Measurements from ENCODE around the gene RCL1. TPM values are rescaled to one million over a fixed set of nuclear protein-coding genes. Genes with fewer than 3 reads are reported as not detected.

Gene RCL1
- total RNA-seq, 1 donor = 27.7 TPM

GRCh38 chr9:4861145-4861544 is 68.4 kb downstream of the RCL1 start:
- Histone ChIP-seq H3K4me3 (ENCODE audit: low read length) (no peak overlapping the region), H3K27me3 (ENCODE audit: insufficient read depth, low read length) (no peaks in the 10 kb centered on the region), H3K4me1 (ENCODE audit: insufficient read depth, low read length) (no peaks in the 10 kb centered on the region), H3K9me3 (ENCODE audit: low read depth, low read length) (no peaks in the 10 kb centered on the region)

- Histone ChIP-seq H3K4me3 (ENCODE audit: low read length) (no peak overlapping the region), H3K27me3 (ENCODE audit: insufficient read depth, low read length) (no peaks in the 10 kb centered on the region), H3K4me1 (ENCODE audit: insufficient read depth, low read length) (no peaks in the 10 kb centered on the region), H3K9me3 (ENCODE audit: low read depth, low read length) (no peaks in the 10 kb centered on the region)
Measured at GRCh38 chr9:4861736-4862451, 69.2 kb downstream of the RCL1 start.

GRCh38 chr9:4862506-4863250 is 69.9 kb downstream of the RCL1 start:
- H3K9me3 ChIP-seq (ENCODE audit: low read depth, low read length) = no peaks in the 10 kb centered on the region
- no peaks in the 10 kb centered on the region for H3K27me3 ChIP-seq (ENCODE audit: insufficient read depth, low read length)
- H3K4me3 ChIP-seq (ENCODE audit: low read length) = no peak overlapping the region
- H3K4me1 ChIP-seq (ENCODE audit: insufficient read depth, low read length) = no peaks in the 10 kb centered on the region

DNA sequence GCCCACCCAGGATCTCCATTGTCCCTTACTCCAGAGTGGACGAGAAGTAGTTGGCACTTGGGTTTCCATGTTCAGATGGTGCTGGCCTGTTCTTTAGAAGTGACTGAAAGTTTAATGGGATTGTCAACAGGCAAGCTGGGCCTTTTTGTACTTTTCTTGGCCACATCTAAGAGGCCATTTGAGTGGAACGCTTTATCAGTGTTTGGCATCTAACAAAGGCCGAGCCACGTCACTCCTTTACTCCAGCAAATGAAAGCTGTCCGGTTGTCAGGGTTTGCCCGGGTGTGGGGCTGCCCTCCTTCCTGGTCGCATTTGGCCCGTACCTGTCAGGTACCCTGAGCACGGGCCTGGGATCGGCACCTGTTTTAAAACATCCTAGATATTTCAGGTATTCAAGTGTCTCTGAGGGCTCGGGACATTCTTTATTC is 71.5 kb downstream of the RCL1 start:
- Histone ChIP-seq H3K9me3 (ENCODE audit: low read depth, low read length) (no peaks in the 10 kb centered on the region), H3K4me3 (ENCODE audit: low read length) (no peak overlapping the region), H3K27me3 (ENCODE audit: insufficient read depth, low read length) (no peaks in the 10 kb centered on the region), H3K4me1 (ENCODE audit: insufficient read depth, low read length) (no peaks in the 10 kb centered on the region)

DNA sequence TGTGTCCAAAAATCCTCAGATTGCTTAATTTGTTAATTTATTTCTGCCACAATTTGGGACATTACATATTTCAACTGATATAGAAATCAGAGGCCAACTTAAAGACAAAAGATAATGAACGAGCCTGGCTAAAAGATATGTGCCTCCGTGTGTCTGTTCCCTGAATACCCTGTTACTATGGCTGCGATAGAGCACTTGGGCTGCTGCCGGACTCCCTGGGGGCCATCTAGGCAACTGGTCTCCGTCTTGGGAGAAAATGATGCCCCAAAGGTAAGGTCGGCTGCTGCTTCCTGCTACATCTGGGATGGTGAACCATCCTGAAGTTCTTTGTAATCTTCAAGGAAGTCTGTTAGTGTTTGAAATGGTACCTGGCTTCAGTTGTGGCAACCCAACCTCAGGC is 72.0 kb downstream of the RCL1 start:
- Histone ChIP-seq H3K27me3 (ENCODE audit: insufficient read depth, low read length) (no peaks in the 10 kb centered on the region), H3K4me3 (ENCODE audit: low read length) (no peak overlapping the region), H3K9me3 (ENCODE audit: low read depth, low read length) (no peaks in the 10 kb centered on the region), H3K4me1 (ENCODE audit: insufficient read depth, low read length) (no peaks in the 10 kb centered on the region)

- Histone ChIP-seq H3K4me1 (ENCODE audit: insufficient read depth, low read length) (no peaks in the 10 kb centered on the region), H3K27me3 (ENCODE audit: insufficient read depth, low read length) (no peaks in the 10 kb centered on the region), H3K4me3 (ENCODE audit: low read length) (no peak overlapping the region), H3K9me3 (ENCODE audit: low read depth, low read length) (no peaks in the 10 kb centered on the region)
Measured at GRCh38 chr9:4865681-4866080, 72.9 kb downstream of the RCL1 start.

DNA sequence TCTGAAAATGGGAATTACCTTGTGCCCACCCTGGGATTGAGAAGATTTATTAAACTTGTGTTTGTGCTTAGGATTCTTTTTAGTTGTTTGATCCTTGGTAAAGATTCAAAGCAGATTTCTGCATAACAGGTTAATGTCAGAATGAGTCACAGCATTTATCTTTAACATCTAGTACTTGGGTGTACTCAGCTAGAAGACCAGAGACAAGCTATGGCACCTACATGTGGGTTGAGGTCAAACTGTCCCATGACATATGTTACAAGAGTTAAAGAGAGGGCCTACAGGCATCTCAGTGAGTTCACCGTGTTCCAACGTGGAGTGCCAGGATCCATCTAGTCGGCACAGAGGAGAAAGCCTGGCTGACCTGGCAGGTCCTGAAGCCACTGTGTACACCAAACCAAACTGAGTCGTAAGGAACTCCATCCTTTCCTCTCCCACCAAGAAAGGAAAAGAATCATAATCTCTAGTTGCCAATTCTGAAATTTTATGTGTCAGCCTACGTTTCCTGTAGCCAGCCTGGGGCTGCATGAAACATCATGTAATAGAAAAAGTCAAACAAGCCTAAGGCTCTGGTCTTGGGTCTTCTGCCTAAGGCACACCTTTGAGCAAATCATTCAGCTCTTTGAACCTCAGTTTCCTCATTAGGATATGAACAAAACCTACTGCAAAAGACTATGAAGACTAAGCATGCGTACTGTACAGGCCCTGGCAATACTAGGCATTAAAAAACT is 73.7 kb downstream of the RCL1 start:
- Histone ChIP-seq H3K27me3 (ENCODE audit: insufficient read depth, low read length) (no peaks in the 10 kb centered on the region), H3K4me1 (ENCODE audit: insufficient read depth, low read length) (no peaks in the 10 kb centered on the region), H3K9me3 (ENCODE audit: low read depth, low read length) (no peaks in the 10 kb centered on the region), H3K4me3 (ENCODE audit: low read length) (no peak overlapping the region)

DNA sequence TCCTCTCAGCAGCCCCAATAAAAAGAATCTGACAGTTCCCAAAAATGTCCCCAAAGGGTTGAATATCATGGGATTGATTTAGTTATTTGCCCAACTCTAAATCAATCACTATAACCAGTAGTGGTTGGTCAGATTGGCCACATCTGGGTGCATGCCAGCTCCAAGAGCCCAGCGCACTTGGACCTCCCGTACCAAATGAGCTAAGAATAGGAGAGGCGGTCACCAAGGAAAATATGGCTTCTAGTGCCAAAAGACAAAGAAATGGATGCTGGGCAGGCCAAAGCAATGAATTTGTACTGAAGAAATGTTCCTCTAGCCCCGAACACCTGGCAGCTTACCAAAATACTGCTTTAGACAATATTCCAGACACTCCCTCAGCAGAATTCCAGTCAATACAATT is 80.3 kb downstream of the RCL1 start:
- Histone ChIP-seq H3K4me1 (ENCODE audit: insufficient read depth, low read length) (no peaks in the 10 kb centered on the region), H3K9me3 (ENCODE audit: low read depth, low read length) (no peaks in the 10 kb centered on the region), H3K4me3 (ENCODE audit: low read length) (no peak overlapping the region), H3K27me3 (ENCODE audit: insufficient read depth, low read length) (no peaks in the 10 kb centered on the region)

GRCh38 chr9:4875559-4875958 is 82.8 kb downstream of the RCL1 start:
- Histone ChIP-seq H3K9me3 (ENCODE audit: low read depth, low read length) (no peaks in the 10 kb centered on the region), H3K4me1 (ENCODE audit: insufficient read depth, low read length) (no peaks in the 10 kb centered on the region), H3K27me3 (ENCODE audit: insufficient read depth, low read length) (no peaks in the 10 kb centered on the region), H3K4me3 (ENCODE audit: low read length) (no peak overlapping the region)

GRCh38 chr9:4879115-4879558 is 86.4 kb downstream of the RCL1 start:
- H3K27me3 ChIP-seq (ENCODE audit: insufficient read depth, low read length) = no peaks in the 10 kb centered on the region
- no peak overlapping the region for H3K4me3 ChIP-seq (ENCODE audit: low read length)
- no peaks in the 10 kb centered on the region for H3K4me1 ChIP-seq (ENCODE audit: insufficient read depth, low read length)
- H3K9me3 ChIP-seq (ENCODE audit: low read depth, low read length) = no peaks in the 10 kb centered on the region

DNA sequence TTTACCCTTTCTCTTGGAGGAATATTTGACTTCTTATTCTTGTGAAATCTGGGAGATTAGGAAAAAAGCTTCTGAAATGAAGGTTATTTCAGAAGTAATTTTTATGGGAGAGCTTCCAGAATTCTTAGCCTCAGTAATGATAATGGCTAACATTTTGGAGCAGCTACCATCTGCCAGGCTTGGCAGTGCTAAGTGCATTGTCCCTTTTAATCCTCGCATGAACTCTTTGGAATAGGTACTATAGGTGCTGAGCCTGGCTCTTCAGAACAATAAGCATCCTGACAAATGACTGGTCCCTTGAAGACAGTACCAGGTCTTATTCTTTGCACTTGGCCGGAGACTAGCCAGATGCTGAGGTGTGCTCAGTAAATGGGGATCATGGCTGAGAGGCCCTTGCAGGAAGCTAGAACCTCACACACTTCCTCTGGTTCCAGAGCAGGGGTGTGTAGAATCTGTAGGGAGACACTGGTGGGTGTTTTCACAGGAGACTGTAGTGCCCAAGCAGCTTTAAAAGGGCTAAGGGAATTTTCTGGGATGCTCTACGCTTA is 90.7 kb downstream of the RCL1 start:
- H3K4me1 ChIP-seq (ENCODE audit: insufficient read depth, low read length) = no peaks in the 10 kb centered on the region
- H3K27me3 ChIP-seq (ENCODE audit: insufficient read depth, low read length) = no peaks in the 10 kb centered on the region
- no peaks in the 10 kb centered on the region for H3K9me3 ChIP-seq (ENCODE audit: low read depth, low read length)
- H3K4me3 ChIP-seq (ENCODE audit: low read length) = no peak overlapping the region

- Histone ChIP-seq H3K9me3 (ENCODE audit: low read depth, low read length) (no peaks in the 10 kb centered on the region), H3K27me3 (ENCODE audit: insufficient read depth, low read length) (no peaks in the 10 kb centered on the region), H3K4me1 (ENCODE audit: insufficient read depth, low read length) (no peaks in the 10 kb centered on the region), H3K4me3 (ENCODE audit: low read length) (no peak overlapping the region)
Measured at GRCh38 chr9:4886698-4887097, 94.0 kb downstream of the RCL1 start.

- H3K9me3 ChIP-seq (ENCODE audit: low read depth, low read length) = no peaks in the 10 kb centered on the region
- H3K4me1 ChIP-seq (ENCODE audit: insufficient read depth, low read length) = no peaks in the 10 kb centered on the region
- no peak overlapping the region for H3K4me3 ChIP-seq (ENCODE audit: low read length)
- H3K27me3 ChIP-seq (ENCODE audit: insufficient read depth, low read length) = no peaks in the 10 kb centered on the region
Measured at GRCh38 chr9:4887556-4887955, 94.8 kb downstream of the RCL1 start.

DNA sequence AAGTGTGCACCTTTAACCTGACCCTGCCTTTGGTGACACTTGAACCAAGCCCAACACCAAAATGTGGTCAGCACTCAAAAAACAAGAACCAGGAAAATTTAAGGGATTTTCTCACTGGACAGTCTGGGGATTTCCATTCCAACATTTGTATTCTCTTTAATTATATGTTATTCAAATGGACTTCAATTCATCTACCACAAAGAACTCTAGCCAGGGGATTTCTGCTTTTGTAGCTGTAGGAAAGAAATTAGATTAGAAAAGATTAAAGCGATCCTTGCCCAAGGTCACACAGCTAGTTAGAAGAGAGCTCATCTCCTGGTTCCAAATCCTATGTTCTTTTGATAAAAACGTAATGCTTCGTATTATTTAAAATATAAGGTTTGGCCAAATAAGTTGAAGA is 97.5 kb downstream of the RCL1 start:
- H3K4me3 ChIP-seq (ENCODE audit: low read length) = no peak overlapping the region
- no peaks in the 10 kb centered on the region for H3K4me1 ChIP-seq (ENCODE audit: insufficient read depth, low read length)
- no peaks in the 10 kb centered on the region for H3K9me3 ChIP-seq (ENCODE audit: low read depth, low read length)
- no peaks in the 10 kb centered on the region for H3K27me3 ChIP-seq (ENCODE audit: insufficient read depth, low read length)

- Histone ChIP-seq H3K27me3 (ENCODE audit: insufficient read depth, low read length) (no peaks in the 10 kb centered on the region), H3K4me1 (ENCODE audit: insufficient read depth, low read length) (no peaks in the 10 kb centered on the region), H3K9me3 (ENCODE audit: low read depth, low read length) (no peaks in the 10 kb centered on the region), H3K4me3 (ENCODE audit: low read length) (no peak overlapping the region)
Measured at GRCh38 chr9:4890929-4891328, 98.2 kb downstream of the RCL1 start.

Data from mononuclear cell (primary cell).